NCI-H1105 (cell line): Measurements from ENCODE around the gene POLN.

Experiments
- DNase-seq: peaks from one replicate; lab custom pipeline; 2025; lab: John Stamatoyannopoulos, UW

Gene POLN

GRCh38 chr4:2241410-2242353 is at the start of gene POLN, which contains the start of gene HAUS3:
TSS of gene POLN (minus strand) at chr4:2242121. CDS start at chr4:2229231, 12,890 bp downstream.
TSS of gene HAUS3 (minus strand) at chr4:2242121. CDS start at chr4:2240946, 1,175 bp downstream.
- peak; percentile 75 for DNase-seq

DNA sequence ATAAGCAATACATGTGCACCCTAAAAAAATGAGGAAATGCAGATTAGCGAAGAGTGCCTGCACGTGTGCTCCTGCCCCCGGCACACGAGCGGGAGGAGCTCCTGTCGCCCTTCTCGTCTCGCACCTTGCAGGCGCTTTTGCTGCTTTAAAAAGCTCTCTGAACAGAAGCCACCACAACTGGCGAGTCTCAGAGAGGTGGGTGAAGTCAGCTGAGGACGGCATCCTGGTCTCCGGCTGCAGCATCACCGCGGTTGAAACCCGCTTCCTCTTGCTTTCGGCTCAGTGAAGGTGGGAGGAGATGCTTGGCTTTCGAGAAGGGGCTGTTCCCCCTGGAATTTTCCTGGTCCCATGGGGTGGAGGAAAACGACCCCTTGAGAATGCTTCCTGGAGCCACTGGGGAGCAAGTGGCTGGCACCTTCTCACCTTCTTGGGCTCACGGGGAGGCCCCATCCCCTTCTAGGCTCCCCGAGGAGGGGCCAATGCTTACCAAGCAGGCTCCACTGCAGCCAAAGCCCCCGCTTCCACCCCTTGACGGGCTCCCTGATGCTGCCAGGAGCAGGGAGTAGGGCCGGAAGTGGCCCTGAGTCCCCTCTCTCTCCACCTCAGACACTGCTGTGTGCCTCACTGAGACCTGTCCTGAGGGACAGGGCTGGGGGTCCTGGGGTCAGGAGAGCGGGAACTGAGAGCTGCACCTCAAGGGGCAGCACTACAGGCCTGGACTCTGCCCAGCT is 49.2 kb upstream of the POLN start:
- no peak for DNase-seq

DNA sequence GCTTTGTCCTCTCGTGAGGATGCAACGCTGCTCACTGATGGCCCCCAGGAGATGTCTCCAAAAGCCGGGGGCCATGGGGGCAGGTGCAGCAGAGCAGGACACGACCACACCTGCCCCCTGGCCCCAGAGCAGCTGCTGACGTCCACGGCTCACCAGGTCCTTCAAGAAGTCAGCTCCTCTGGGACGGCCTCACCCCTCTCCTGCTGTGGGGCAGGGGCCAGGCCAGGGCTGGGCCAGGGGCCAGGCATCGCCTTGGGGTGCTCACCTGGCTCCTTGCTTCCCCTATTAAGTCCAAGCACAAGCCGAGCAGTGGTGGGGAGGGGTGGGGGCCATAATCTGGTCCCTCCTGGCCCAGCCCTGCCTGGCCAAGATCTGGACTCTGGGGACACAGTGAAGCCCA is 48.6 kb upstream of the POLN start:
- DNase-seq: no peak

GRCh38 chr4:2289955-2290333 is 48.0 kb upstream of the POLN start:
- no peak for DNase-seq

GRCh38 chr4:2289311-2289954 is 47.5 kb upstream of the POLN start:
- DNase-seq: no peak

- DNase-seq: no peak
Observed at GRCh38 chr4:2288051-2288541, 46.2 kb upstream of the POLN start.

DNA sequence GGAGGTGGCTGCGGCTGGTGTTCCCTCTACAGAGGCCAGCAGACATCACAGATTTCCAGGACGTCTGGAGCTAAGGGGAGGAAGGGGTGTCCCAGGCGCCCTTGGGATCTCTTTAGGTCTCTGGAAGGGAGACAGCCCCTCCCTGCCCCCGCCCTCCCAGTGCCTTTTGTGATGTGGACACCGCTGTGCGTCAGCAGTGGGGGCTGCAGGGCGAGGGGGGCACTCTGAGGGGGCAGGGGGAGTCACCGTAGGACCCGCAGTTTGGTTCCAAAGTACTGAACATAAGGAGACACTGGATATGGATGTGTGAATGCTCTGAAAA is 45.6 kb upstream of the POLN start:
- DNase-seq: no peak

- no peak for DNase-seq
Observed at GRCh38 chr4:2286904-2287593, 45.1 kb upstream of the POLN start.

DNA sequence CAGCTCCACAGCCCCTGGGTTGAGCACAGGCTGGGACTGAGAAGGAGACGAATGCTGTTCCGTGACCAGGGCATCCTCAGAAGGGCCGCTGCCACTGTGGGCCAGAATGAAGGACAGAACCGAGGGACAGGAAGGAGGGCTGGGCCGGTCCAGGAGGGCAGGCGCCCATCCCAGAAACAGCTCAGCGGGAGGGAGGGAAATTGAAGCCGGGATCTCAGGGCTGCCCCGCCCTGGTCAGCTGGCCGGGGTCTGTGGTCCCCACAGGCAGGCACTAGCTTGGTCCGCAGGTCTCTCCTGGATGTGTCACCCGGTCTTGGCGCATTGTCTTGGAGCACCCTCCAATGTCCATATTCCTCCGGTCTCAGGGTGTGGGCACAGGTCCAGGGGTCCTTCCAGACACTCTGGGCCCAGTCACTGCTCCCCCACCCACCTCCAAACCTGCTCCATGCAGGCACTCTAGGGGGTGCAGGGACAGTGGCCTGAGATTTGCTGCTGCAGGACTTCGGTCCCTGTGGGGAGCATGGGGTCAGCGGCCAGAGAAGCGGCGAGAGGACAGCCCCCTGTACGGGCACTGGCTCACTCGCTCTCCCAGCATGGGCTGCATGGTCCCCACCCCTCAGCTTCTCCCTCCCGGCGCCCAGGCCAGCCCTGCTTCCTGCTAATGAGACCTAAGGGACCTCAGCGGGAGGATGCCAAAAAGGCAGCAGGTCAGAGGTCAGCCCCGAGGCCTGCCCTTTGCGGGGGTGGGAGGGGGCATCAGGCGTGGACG is 43.9 kb upstream of the POLN start:
- DNase-seq: no peak

GRCh38 chr4:2284934-2285612 is 43.2 kb upstream of the POLN start:
- DNase-seq: no peak

GRCh38 chr4:2284161-2284933 is 42.4 kb upstream of the POLN start:
- no peak for DNase-seq

- DNase-seq: no peak
Observed at GRCh38 chr4:2283199-2283711, 41.3 kb upstream of the POLN start.

- DNase-seq: no peak
Observed at GRCh38 chr4:2281575-2282343, 39.8 kb upstream of the POLN start.

DNA sequence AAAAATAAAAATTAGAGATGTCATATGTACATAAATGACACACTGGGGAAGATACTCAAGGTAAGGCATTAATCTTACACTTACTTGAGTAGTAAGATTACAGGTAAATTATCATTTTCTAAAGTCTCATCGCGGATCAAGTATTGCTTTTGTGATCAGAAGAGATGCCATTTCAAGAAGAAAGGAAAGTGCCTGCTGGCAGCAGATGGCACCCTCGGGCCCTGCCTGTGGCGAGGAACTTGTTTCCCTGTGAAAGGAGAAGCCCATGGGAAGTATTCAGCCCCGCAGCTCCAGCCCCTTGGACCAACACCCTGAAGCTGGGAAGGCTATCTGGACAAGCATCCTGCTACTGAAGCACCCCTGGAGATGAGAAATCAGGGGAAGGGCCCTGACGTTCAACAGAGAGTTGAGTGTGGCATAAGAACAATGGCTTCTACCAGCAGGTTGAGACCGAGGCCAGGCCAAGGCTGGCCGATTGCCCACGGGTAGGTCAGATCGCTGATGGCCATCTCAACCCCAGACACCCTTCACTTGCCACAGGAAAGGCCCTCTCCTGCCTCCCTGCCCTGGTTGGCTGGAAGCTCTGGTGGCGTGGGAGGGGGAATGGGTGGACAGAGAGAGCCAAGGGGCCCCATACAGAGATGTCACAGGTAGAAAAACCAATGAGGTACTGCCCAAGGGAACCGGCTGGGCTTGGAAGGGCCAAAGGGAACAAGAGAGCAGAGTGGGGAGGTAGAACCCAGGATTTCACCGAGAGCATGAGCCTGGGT is 38.8 kb upstream of the POLN start:
- no peak for DNase-seq

GRCh38 chr4:2277956-2278355 is 36.0 kb upstream of the POLN start:
- no peak for DNase-seq

- no peak for DNase-seq
Observed at GRCh38 chr4:2276581-2277325, 34.8 kb upstream of the POLN start.

- no peak for DNase-seq
Observed at GRCh38 chr4:2275546-2276251, 33.8 kb upstream of the POLN start.
